H1 (cell line): Measurements from ENCODE around the gene ATP4A. TPM values are rescaled to one million over a fixed set of nuclear protein-coding genes. Genes with fewer than 3 reads are reported as not detected.
A peak's percentile ranks its signal among the peaks of the same experiment; 100 is the strongest.

Experiments
- ASH2L ChIP-seq: fragments of 200-600, 300-600 bp; sonication (generic); IDR thresholded peaks from one replicate; pipeline ENCODE4 v1.7.1; 2017; ENCODE audit warnings: low read length
- BACH1 ChIP-seq: IDR thresholded peaks from 2 replicates; pipeline ENCODE4 v1.6.1; 2012; ENCODE audit warnings: low read length, improper control_type of control experiment
- BRCA1 ChIP-seq: IDR thresholded peaks from 2 replicates; pipeline ENCODE4 v1.6.1; 2012; ENCODE audit warnings: low read depth, low read length, improper control_type of control experiment
- CBX8 ChIP-seq: fragments of 300-800, 300-1000 bp; sonication (generic); IDR thresholded peaks from 2 replicates; pipeline ENCODE4 v1.7.1; 2016; ENCODE audit warnings: low read depth, low read length, borderline replicate concordance
- CEBPB ChIP-seq: IDR thresholded peaks from 2 replicates; pipeline ENCODE4 v1.6.1; 2012; ENCODE audit warnings: low read depth, low read length
- CHD2 ChIP-seq: IDR thresholded peaks from 2 replicates; pipeline ENCODE4 v1.6.1; 2012; ENCODE audit warnings: low read length, improper control_type of control experiment
- CTBP2 ChIP-seq: IDR thresholded peaks from 2 replicates; pipeline ENCODE4 v1.7.0; 2011; ENCODE audit warnings: borderline replicate concordance, mild to moderate bottlenecking, moderate library complexity, mixed read lengths, low read length; ENCODE audit not compliant: insufficient read depth, insufficient read length
- GABPA ChIP-seq: IDR thresholded peaks from 2 replicates; pipeline ENCODE4 v1.6.1; 2011; ENCODE audit warnings: mild to moderate bottlenecking, low read length, moderate library complexity, borderline replicate concordance; ENCODE audit not compliant: insufficient read depth
- HDAC2 ChIP-seq, 2 experiments: fragments of 300-600 bp in 1 of 2; sonication (generic) in 1 of 2; IDR thresholded peaks; 2 replicates each; pipeline ENCODE4 v1.6.1; 2011 to 2012; ENCODE audit warnings: low read depth in 2 of 2, low read length in 2 of 2, mild to moderate bottlenecking in 2 of 2, moderate library complexity in 2 of 2, borderline replicate concordance in 1 of 2, inconsistent platforms in 1 of 2
- HDAC6 ChIP-seq: IDR thresholded peaks from one replicate; pipeline ENCODE4 v1.7.1; 2012; ENCODE audit warnings: low read depth, mild to moderate bottlenecking, inconsistent platforms, low read length, moderate library complexity
- KDM5A ChIP-seq: fragments of 200-600 bp; IDR thresholded peaks from 2 replicates; pipeline ENCODE4 v1.7.1; 2012; ENCODE audit warnings: mild to moderate bottlenecking, low read length, inconsistent platforms, mixed read lengths
- RAD21 ChIP-seq, 2 experiments: IDR thresholded peaks in 1 of 2; conservative IDR thresholded peaks in 1 of 2; 2 replicates each; pipeline ENCODE4 v1.6.1; 2011; ENCODE audit warnings: low read depth in 2 of 2, low read length in 2 of 2, improper control_type of control experiment in 1 of 2, inconsistent platforms in 1 of 2, mild to moderate bottlenecking in 1 of 2, moderate library complexity in 1 of 2
- RFX5 ChIP-seq: IDR thresholded peaks from 2 replicates; pipeline ENCODE4 v1.6.1; 2011; ENCODE audit warnings: low read depth, low read length, improper control_type of control experiment, borderline replicate concordance
- SIN3A ChIP-seq, 2 experiments: IDR thresholded peaks in 1 of 2; conservative IDR thresholded peaks in 1 of 2; 2 replicates each; pipeline ENCODE4 v1.6.1; 2011 to 2012; ENCODE audit warnings: low read length in 2 of 2, improper control_type of control experiment in 1 of 2, low read depth in 1 of 2, mild to moderate bottlenecking in 1 of 2
- SIRT6 ChIP-seq: IDR thresholded peaks from one replicate; pipeline ENCODE4 v1.7.1; 2012; ENCODE audit warnings: low read length, inconsistent platforms
- TBP ChIP-seq: IDR thresholded peaks from 2 replicates; pipeline ENCODE4 v1.6.1; 2011; ENCODE audit warnings: low read depth, low read length, improper control_type of control experiment
- TCF12 ChIP-seq: IDR thresholded peaks from 2 replicates; pipeline ENCODE4 v1.6.1; 2011; ENCODE audit warnings: low read depth, mild to moderate bottlenecking, low read length
- YY1 ChIP-seq: IDR thresholded peaks from 2 replicates; pipeline ENCODE4 v1.6.1; 2011; ENCODE audit warnings: low read depth, mild to moderate bottlenecking, low read length
- ZNF274 ChIP-seq: IDR thresholded peaks from 2 replicates; pipeline ENCODE4 v1.7.0; 2012; ENCODE audit warnings: low read length, borderline replicate concordance; ENCODE audit errors: extremely low read depth
- polyA plus RNA-seq, 7 experiments: library from polyadenylated mRNA; depleted of rRNA in 3 of 7; stranded (reverse) in 5 of 7; unstranded in 2 of 7; fragments of >200 nt in 5 of 7; fragments of 200-250 nt in 2 of 7; gene quantifications; 1 replicate in 5 of 7; 2 replicates in 1 of 7; 4 replicates in 1 of 7; pipeline versions ENCODE4 v1.2.1 to v1.2.3, GENCODE V29; 2011 to 2013; ENCODE audit warnings: missing spikeins in 2 of 7, mixed read lengths in 2 of 7
- total RNA-seq: library from RNA; stranded (reverse); fragmentation: NEBNext Ultra II Directional; extraction: Animal tissue kit (Norgen Biotek cat#: 25700); gene quantifications from 2 replicates; pipeline ENCODE4 v1.2.1, GENCODE V29; 2021
- TF ChIP-seq, protein P1 (sequence below): IDR thresholded peaks from 2 replicates; pipeline ENCODE4 v1.6.1; 2011; ENCODE audit warnings: low read length, improper control_type of control experiment
- TF ChIP-seq, protein P2 (sequence below): IDR thresholded peaks from 2 replicates; pipeline ENCODE4 v1.6.1; 2012; ENCODE audit warnings: inconsistent platforms

Gene ATP4A
- total and polyA plus RNA-seq, 2 of the 8 experiments (the other 6 are each of a cell fraction or from before 2014, with no cell fraction given): 0.50 to 1.2 TPM

DNA sequence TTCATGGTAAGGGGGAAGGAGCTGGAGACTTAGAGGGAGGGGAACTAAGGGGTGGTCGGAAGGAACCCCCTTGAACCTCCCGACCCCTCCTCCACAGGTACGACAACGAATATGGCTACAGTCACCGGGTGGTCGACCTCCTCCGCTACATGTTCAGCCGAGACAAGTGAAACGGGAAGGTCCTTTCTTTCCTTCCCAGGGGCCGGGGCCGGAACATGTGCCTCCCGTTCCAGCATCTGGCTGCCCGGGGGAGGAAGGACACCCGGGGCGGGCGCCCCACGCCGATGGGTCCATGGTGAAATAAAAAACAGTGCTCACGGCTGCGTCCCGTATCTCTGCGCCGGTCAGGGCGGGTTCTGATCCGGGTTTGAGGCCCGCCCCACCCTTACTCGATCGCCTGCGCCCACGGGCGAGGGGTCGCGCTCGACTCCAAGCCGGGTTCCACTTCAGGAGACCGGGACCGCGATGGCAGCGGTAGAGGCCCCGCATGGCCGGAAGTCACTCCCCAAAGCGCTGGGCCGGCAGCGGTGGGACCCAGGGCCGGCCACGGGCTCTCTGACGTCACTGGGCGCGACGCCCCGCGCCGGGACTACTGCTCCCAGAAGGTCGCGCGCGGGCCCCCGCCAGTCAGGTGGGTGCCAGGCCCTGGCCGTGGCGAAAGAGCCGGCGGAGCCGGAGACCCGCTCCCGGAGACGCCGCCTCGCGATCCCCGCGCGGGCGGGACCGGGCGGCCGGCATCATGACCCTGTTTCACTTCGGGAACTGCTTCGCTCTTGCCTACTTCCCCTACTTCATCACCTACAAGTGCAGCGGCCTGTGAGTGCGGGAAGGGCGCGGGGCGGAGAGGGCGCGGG, 18.2 kb downstream of the ATP4A start, which contains the start of gene TMEM147 (continued):
- TF ChIP-seq GABPA (no peak), YY1 (no peak), TCF12 (no peak), TBP (peak; percentile 79; the same call in 1 of the 2 replicates), ASH2L (peak; percentile 53), BACH1 (no peak; the same call in 1 of the 2 replicates), KDM5A (peak; percentile 71; the same call in 1 of the 2 replicates), CTBP2 (peak; percentile 63), CHD2 (no peak), HDAC6 (no peak), SIN3A (conservative IDR thresholded peaks at IDR 0.05 in 1 of 2, IDR thresholded peaks at IDR 0.05 in 1 of 2; ENCODE audit: low read depth in 1 of 2, low read length in 2 of 2) (peak; percentile 67 to 92; a peak in 2 of 4 replicates), CBX8 (no peak), RFX5 (peak; percentile 25; the same call in 1 of the 2 replicates), CEBPB (no peak), BRCA1 (peak; percentile 4; the same call in 1 of the 2 replicates), HDAC2 (IDR thresholded peaks at IDR 0.05; ENCODE audit: borderline replicate concordance in 1 of 2, low read depth in 2 of 2, low read length in 2 of 2) (peak in 1 of 2 experiments; percentile 40; a peak in 1 of 4 replicates), SIRT6 (no peak), ZNF274 (no peak), RAD21 (IDR thresholded peaks at IDR 0.05 in 1 of 2, conservative IDR thresholded peaks at IDR 0.05 in 1 of 2; ENCODE audit: low read depth in 2 of 2, low read length in 2 of 2) (no peak)
- TF ChIP-seq, protein P1, sequence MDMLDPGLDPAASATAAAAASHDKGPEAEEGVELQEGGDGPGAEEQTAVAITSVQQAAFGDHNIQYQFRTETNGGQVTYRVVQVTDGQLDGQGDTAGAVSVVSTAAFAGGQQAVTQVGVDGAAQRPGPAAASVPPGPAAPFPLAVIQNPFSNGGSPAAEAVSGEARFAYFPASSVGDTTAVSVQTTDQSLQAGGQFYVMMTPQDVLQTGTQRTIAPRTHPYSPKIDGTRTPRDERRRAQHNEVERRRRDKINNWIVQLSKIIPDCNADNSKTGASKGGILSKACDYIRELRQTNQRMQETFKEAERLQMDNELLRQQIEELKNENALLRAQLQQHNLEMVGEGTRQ: peak; percentile 76
- TF ChIP-seq, protein P2, sequence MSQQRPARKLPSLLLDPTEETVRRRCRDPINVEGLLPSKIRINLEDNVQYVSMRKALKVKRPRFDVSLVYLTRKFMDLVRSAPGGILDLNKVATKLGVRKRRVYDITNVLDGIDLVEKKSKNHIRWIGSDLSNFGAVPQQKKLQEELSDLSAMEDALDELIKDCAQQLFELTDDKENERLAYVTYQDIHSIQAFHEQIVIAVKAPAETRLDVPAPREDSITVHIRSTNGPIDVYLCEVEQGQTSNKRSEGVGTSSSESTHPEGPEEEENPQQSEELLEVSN: peak; percentile 23; the same call in 1 of the 2 replicates
